Erythroblast (primary cell): Measurements from ENCODE around the gene ANTKMT.
"Not testable (repeated sequence)": the region's sequence is repeated elsewhere in the genome, so short reads cannot be mapped to it uniquely, and the experiment has no call there.

Experiments used
- DNase-seq, 2 experiments: peaks; one replicate each; lab custom pipeline; 2025; lab: John Stamatoyannopoulos, UW
- GATA1 ChIP-seq: IDR thresholded peaks from 2 replicates; pipeline ENCODE4 v1.6.1; 2011; ENCODE audit warnings: low read depth, mild to moderate bottlenecking, control low read depth, low read length, moderate library complexity
- POLR2A ChIP-seq: IDR thresholded peaks from 2 replicates; pipeline ENCODE4 v1.6.1; 2011; ENCODE audit warnings: mild to moderate bottlenecking, low read length

Gene ANTKMT

GRCh38 chr16:751152-752006, 30.4 kb downstream of the ANTKMT start:
- TF ChIP-seq GATA1 (no peak), POLR2A (no peak)
- no peak for DNase-seq

- DNase-seq = no peak
- no peak for TF ChIP-seq GATA1
- TF ChIP-seq POLR2A = no peak
These were observed 31.0 kb downstream of the ANTKMT start for GRCh38 chr16:752007-752312.

- DNase-seq = not testable (repeated sequence)
These were observed 33.2 kb downstream of the ANTKMT start for GRCh38 chr16:754121-754607.

- no peak for DNase-seq
- TF ChIP-seq POLR2A = no peak
- TF ChIP-seq GATA1 = no peak
These were observed 33.7 kb downstream of the ANTKMT start for GRCh38 chr16:754656-755055.

- no peak for DNase-seq
- TF ChIP-seq GATA1 = no peak
- TF ChIP-seq POLR2A = no peak
These were observed 35.5 kb downstream of the ANTKMT start for GRCh38 chr16:756428-756827.

- TF ChIP-seq POLR2A (no peak), GATA1 (no peak)
- DNase-seq = no peak
These were observed 38.4 kb downstream of the ANTKMT start for GRCh38 chr16:759110-759910.

- no peak for TF ChIP-seq GATA1
- TF ChIP-seq POLR2A = no peak
- no peak for DNase-seq
These were observed 39.1 kb downstream of the ANTKMT start for GRCh38 chr16:760065-760464.

- DNase-seq = no peak
- TF ChIP-seq POLR2A = no peak
- no peak for TF ChIP-seq GATA1
These were observed 39.8 kb downstream of the ANTKMT start, which contains the start of gene MSLN for GRCh38 chr16:760545-761343. TSS of gene MSLN (plus strand) at chr16:760734. CDS start at chr16:762681, 1,947 bp downstream.

- DNase-seq = no peak
- TF ChIP-seq POLR2A (no peak), GATA1 (no peak)
These were observed 40.9 kb downstream of the ANTKMT start for GRCh38 chr16:761625-762513.

- no peak for DNase-seq
- no peak for TF ChIP-seq GATA1
- no peak for TF ChIP-seq POLR2A
These were observed 41.8 kb downstream of the ANTKMT start for GRCh38 chr16:762595-763268.

- TF ChIP-seq POLR2A (no peak), GATA1 (no peak)
- no peak for DNase-seq
These were observed 42.6 kb downstream of the ANTKMT start for GRCh38 chr16:763369-764183.

- TF ChIP-seq GATA1 (no peak), POLR2A (no peak)
- no peak for DNase-seq
These were observed 43.3 kb downstream of the ANTKMT start for GRCh38 chr16:764184-764750.
